ENCODE data around the gene DERL3.

DERL3 gene

DNA sequence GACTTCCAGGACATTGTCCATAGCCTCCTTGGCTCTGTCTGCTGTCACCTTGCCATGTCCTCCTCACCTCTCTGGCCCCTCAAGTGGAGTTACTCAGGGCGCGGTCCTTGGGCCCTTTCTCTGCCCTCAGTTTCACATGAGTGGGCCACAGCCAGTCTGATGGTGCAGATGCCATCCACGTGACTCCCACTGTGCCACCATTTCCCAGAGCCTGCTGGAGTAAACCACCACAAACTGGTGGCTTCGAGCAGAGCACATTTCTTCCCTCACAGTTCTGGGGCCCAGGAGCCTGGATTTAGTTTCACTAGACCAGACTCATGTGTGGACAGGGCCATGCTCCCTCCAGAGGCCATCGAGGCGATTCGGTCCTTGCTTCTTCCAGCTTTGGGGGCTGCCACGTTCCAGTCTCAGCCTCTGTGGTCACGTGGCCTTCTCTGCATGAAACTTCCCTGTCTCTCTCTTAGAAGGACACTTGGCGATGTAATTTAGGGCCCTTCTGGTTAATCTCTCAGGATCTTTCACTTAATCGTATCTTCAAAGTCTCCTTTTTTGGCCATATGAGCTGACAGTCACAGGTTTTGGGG is 37.5 kb downstream of the DERL3 start:
- no peak for DNase-seq

DNA sequence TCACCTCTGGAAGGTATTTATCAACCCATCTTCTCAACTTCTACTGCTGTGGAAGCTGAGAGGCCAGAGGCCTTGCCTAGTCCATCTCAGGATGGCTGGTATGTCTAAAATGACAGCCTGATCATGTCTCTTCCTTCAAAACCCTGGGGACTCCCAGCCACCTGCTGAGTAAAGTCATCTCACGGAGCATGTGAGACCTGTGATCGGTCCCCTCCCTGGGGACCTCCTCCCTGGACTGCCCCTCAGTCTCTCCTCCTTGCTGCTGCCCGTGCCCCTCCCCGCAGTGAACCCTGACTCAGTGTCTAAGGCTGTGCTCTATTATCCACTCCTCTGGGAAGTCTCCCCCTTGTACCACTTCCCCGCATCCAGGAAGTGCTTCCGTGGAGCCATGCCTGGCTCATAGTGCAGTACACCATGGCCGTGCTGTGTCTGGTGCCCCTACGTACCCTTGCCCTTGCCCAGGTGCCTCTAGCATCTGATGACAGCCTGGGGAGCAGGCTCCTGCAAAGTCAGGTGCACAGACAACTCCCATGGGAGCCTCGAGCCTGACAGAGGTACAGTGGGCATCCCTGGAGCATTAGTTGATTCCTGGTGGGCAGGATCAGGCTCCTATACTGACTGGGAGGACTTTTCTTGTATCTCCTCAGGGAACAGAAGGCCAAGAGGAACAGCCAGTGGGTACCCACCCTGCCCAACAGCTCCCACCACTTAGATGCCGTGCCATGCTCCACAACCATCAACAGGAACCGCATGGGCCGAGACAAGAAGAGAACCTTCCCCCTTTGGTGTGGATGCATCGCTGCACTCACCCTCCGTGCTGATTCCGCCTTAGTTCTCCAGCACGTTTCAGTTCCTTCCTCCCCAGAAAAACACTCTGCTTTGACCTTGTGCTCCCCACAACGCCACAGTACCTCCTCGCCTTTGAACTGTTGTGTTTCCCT is 38.2 kb downstream of the DERL3 start:
- DNase-seq: no peak

GRCh38 chr22:23796461-23796860 is 42.3 kb downstream of the DERL3 start:
- DNase-seq: no peak

GRCh38 chr22:23793326-23793725 is 45.5 kb downstream of the DERL3 start:
- DNase-seq: no peak

- DNase-seq: no peak
Observed at GRCh38 chr22:23791738-23792645, 46.8 kb downstream of the DERL3 start.

- no peak for DNase-seq
Observed at GRCh38 chr22:23790819-23791737, 47.7 kb downstream of the DERL3 start.

GRCh38 chr22:23789638-23790037 is 49.2 kb downstream of the DERL3 start:
- DNase-seq: no peak

DNA sequence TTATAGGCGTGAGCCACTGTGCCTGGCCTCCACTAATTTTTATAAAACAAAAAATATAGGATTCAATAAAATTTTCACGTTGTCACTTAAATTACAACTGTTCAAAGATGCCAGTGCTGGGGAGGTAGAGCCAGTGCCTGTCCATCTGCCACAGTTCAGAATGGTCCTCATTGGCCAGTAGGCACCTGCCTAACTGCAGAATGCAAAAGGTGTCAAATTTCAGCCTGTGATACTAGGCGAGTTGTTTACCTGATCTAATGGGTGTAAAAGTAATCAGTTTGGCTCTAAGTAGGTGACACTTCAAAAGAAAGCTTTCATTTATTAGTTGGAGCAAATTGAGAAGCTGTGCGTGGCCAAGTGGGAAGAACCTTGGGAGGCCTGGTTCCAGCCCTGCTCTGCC is 49.7 kb downstream of the DERL3 start:
- DNase-seq: no peak

- DNase-seq: no peak
Observed at GRCh38 chr22:23787910-23788309, 50.9 kb downstream of the DERL3 start.

- no peak for DNase-seq
Observed at GRCh38 chr22:23787600-23787896, 51.3 kb downstream of the DERL3 start.

GRCh38 chr22:23786752-23787599 is 51.8 kb downstream of the DERL3 start, which contains the start of gene SMARCB1:
SMARCB1 (plus strand) TSS chr22:23786966; CDS start chr22:23787170, 204 bp downstream.
- DNase-seq: peak; percentile 81 to 84

DNA sequence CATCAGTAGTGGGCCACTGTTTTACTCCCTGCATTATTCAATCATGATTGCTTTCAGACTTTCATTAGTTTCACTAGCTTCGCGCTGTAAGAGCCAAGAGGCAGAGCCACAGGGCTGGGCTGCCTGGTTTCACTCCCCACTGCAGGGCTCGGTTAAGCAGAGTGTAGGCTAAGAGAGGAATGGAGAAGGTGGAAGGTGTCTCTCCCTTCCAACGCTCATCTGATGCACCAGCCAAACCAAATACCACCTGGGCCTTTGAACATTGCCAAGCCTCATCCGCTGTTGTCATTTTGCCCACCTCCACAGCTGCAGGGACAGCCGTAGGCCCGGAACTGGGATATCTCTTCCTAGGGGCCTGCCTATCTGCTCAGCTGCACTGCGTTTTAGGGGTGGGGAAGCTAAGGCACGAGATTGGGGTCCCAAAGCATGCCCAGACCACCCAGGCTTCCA is 52.5 kb downstream of the DERL3 start:
- no peak for DNase-seq
